Islet of Langerhans (tissue), 1 donor: Measurements from ENCODE around the gene IFITM10.
"Not testable (repeated sequence)": the region's sequence is repeated elsewhere in the genome, so short reads cannot be mapped to it uniquely, and the experiment has no call there.

Experiments
- FAIRE-seq: peaks from one replicate; lab custom pipeline; 2011; peaks lifted over from hg19 to GRCh38; lab: Jason Lieb, UNC

IFITM10 gene

GRCh38 chr11:1689250-1690166 is 60.9 kb downstream of the IFITM10 start:
- not testable (repeated sequence) for FAIRE-seq

DNA sequence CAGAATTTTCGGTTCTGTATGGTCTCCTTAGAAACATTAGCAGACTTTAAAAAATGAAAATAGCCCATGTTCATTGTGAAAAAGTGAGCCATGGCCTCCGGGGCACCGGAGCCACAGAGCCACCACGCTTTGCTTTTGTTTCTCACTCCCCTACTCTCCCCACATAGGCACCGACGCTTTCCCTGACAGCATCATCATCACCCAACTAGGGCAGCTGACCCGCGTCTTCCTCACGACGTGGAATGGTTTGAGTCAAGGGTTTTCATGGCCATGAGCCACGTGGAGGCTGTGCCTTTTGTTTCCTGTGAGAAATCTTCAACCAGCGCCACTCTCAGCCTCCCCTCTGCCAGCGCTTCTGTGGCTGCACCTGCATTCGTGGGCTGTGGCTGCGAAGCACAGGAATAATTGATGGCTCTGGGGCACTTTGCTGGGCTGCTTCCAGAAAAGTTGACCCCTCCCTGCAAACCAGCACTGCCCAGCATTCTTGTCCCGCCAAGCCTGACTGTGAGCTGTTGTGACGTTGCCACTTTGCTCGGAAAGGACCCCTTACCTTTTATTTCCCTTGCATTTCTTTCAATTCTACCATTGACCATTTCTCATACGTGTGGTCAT is 62.0 kb downstream of the IFITM10 start:
- FAIRE-seq, result not testable (repeated sequence)

GRCh38 chr11:1686220-1686619 is 64.2 kb downstream of the IFITM10 start:
- not testable (repeated sequence) for FAIRE-seq

DNA sequence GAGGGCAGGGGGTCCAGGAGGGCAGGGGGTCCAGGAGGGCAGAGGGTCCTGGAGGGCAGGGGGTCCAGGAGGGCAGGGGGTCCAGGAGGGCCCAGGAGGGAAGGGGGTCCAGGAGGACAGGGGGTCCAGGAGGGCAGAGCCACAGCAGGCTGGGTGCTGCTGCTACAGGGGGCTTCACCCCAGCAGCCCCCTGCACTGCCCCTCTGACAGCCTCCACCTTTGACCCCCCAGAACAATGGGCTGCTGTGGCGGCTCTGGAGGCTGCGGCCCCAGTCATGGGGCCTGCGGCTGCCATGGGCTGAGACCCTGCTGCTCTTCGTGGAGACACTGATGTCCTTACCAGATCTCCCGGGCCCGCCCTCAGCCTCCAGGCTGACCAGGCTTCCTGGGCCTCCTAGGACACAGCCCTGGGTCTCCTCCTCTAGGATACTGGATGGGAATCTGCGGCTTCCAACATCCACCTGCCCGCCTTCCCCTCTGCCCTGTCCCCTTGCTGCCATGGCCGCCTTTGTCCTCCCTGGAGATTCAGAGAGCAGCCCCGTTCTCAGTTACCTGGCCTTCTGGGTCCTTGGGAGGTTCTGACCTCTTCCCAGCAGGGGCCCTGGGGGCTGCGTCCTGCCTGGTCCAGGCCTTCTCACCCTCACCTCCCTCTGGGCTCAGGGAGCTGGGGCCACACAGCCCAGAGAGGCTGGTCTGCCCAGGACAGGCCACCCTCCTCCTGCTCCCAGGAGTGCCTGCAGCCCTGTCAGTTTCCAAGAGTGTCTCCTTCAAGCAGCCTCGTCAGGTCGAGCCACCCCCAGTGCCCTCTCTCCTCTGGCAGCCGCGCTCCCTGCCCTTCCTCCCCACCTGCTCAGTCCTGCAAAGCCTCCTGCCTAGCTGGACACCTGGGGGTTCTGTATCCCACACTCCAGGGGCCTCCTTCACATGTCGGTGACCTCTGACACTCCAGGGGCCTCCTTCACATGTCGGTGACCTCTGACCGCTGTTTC is 65.2 kb downstream of the IFITM10 start:
- not testable (repeated sequence) for FAIRE-seq

DNA sequence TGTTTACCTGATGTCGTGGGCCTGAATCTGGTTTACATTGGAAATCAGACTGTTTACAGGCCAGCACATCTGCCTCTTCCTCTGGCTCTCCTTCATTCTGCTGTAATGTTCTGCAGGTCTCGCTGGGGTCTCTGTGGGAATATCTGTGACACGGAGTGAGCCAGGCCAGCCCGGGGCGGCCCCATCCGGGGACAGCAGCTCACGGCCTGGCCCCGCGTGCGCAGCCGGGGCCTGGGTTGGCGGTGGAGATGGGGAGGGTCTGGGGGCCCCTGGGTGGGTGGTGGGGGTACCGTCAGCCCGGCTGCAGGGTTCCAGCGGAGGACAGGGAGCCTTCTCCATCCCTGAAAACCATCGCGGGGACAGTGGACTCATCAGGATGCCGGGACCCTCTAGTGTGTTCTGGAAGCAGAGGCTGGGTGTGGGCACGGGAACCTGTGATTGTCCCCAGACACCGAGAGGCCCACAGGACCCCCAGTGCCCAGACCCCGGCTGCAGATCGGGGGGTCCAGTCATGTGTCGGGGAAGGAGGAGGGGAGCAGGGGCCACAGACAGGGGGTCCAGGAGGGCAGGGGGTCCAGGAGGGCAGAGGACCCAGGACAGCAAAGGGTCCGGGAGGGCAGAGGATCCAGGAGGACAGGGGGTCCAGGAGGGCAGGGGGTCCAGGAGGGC is 66.4 kb downstream of the IFITM10 start:
- not testable (repeated sequence) for FAIRE-seq

DNA sequence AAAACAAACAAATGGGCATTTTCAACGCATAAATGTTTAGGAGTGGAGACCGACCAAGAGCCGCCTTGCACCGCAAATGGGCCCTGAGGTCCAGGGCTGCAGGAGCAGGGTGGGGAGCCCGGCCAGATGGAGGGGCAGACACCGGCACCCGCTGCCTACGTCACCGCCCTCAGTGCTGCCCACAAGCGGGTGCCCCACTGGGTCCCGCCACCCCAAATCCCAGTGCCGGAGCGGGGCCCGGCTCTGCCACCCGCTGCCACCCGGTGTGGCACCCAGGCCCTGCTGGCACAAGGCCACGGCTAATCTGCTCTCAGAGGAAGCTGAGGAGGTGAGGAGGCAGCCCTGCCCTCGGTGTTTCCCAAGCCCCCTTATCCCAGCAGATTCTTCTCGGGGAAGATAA is 67.2 kb downstream of the IFITM10 start:
- FAIRE-seq, result not testable (repeated sequence)
